Activated naive CD8-positive, alpha-beta T cell (primary cell): ENCODE results near the gene MYO5B.
"Not testable (repeated sequence)": the region's sequence is repeated elsewhere in the genome, so short reads cannot be mapped to it uniquely, and the experiment has no call there.

ENCODE experiments used
- H3K27ac Mint-ChIP-seq: one replicate; pipeline ENCODE4 v1.8.0; 2021; ENCODE audit warnings: mixed read lengths
- H3K27me3 Mint-ChIP-seq: one replicate; pipeline ENCODE4 v1.8.0; 2021; ENCODE audit warnings: mixed read lengths
- H3K36me3 Mint-ChIP-seq: one replicate; pipeline ENCODE4 v1.8.0; 2021; ENCODE audit warnings: mixed read lengths
- H3K4me1 Mint-ChIP-seq: one replicate; pipeline ENCODE4 v1.8.0; 2021; ENCODE audit warnings: low read depth, mixed read lengths
- H3K4me3 Mint-ChIP-seq: one replicate; pipeline ENCODE4 v1.8.0; 2021; ENCODE audit warnings: mild to moderate bottlenecking, mixed read lengths
- H3K9me3 Mint-ChIP-seq: one replicate; pipeline ENCODE4 v1.8.0; 2021; ENCODE audit warnings: low read depth, mixed read lengths

MYO5B gene

DNA sequence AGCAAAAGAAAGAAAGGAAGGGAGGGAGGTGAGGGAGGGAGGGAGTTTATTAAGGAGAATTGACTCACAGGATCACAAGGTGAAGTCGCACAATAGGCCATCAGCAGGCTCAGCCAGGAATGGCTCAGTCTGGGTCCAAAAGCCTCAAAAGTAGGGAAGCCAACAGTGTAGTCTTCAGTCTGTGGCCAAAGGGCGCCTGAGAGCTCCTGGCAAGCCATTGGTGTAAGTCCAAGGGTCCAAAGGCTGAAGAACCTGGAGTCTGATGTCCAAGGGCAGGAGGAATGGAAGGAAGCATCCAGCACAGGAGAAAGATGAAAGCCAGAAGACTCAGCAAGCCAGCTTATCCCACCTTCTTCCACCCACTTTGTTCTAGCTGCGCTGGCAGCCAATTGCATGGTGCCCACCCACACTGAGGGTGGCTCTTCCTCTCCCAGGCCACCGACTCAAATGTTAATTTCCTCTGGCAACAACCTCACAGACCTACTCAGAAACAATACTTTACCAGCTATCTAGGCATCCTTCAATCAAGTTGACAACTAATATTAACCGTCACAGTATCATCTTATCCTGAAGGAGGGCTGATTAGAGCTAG lies 375.8 kb downstream of the MYO5B start:
- H3K36me3 Mint-ChIP-seq: peaks cover 5% of the 10 kb centered on the region
- H3K27me3 Mint-ChIP-seq: no peaks in the 10 kb centered on the region
- H3K27ac Mint-ChIP-seq: peak overlapping the region; percentile 67
- peak overlapping the region; percentile 22 for H3K4me3 Mint-ChIP-seq
- no peaks in the 10 kb centered on the region for H3K9me3 Mint-ChIP-seq
- H3K4me1 Mint-ChIP-seq: peaks cover 67% of the 10 kb centered on the region

DNA sequence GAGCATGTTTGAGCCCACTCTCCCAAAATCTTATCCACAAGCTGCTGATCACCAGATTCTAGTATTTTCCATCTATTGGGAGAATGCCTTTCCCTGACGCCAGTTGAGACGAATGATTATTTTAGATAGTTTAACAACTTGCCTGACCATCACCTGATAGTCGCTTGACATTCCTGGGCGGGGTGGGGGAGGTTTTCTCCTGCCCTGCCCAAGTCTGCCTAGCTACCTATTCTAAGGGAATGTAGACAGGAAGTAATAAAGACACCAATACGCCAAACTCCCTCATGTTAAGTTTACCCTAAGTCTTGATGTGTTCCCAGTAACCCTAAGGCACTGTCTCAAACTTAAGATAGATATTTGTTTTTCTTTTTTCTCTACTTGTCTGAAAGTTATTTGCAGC lies 377.0 kb downstream of the MYO5B start:
- Mint-ChIP-seq H3K36me3 (peaks cover 5% of the 10 kb centered on the region), H3K9me3 (no peaks in the 10 kb centered on the region), H3K4me3 (peak overlapping the region; percentile 11), H3K4me1 (peaks cover 68% of the 10 kb centered on the region), H3K27me3 (no peaks in the 10 kb centered on the region), H3K27ac (peak overlapping the region; percentile 35)

DNA sequence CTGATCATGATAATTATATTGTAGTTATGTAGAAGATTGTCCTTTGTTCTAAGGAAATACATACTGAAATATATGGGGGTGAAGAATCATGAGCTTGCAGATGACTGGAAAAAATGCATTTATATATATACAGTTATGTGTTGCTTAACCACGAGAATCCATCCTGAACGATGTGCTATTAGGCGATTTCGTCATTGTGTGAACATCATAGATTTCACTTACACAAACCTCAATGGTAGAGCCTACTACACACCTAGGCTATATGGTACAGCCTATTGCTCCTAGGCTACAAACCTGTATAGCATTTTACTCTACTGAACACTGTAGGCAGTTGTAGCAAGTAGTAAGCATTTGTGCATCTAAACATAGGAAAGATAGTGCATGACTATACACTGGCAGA lies 379.0 kb downstream of the MYO5B start:
- no peak overlapping the region for H3K27ac Mint-ChIP-seq
- H3K27me3 Mint-ChIP-seq: no peaks in the 10 kb centered on the region

DNA sequence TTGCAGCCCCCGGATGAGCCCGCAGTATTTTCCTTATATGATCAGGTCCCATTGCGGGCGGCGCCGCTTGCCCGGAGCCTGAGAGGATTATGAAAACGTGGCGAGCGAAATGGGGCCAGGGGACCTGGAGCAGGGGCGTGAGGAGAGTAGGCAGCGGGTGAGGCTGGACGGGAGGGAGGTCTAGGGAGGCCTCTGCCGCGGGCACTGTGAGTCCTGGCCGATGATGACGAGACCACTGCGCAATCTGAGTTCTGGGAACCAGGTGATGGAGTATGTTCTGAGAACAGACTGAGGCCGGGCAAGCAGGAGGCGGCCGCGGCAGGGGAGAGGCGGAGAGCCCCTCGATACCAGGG lies 380.8 kb downstream of the MYO5B start:
- Mint-ChIP-seq H3K27me3 (no peaks in the 10 kb centered on the region), H3K36me3 (peaks cover 14% of the 10 kb centered on the region), H3K9me3 (peaks cover 12% of the 10 kb centered on the region), H3K4me3 (peak overlapping the region; percentile 98), H3K4me1 (peaks cover 56% of the 10 kb centered on the region), H3K27ac (peak overlapping the region; percentile 97)

More for the DNA sequence above, 379.0 kb downstream of the MYO5B start:
- peaks cover 73% of the 10 kb centered on the region for H3K4me1 Mint-ChIP-seq
- H3K9me3 Mint-ChIP-seq: no peaks in the 10 kb centered on the region
- H3K36me3 Mint-ChIP-seq: peaks cover 3% of the 10 kb centered on the region
- peak overlapping the region; percentile 68 for H3K4me3 Mint-ChIP-seq

DNA sequence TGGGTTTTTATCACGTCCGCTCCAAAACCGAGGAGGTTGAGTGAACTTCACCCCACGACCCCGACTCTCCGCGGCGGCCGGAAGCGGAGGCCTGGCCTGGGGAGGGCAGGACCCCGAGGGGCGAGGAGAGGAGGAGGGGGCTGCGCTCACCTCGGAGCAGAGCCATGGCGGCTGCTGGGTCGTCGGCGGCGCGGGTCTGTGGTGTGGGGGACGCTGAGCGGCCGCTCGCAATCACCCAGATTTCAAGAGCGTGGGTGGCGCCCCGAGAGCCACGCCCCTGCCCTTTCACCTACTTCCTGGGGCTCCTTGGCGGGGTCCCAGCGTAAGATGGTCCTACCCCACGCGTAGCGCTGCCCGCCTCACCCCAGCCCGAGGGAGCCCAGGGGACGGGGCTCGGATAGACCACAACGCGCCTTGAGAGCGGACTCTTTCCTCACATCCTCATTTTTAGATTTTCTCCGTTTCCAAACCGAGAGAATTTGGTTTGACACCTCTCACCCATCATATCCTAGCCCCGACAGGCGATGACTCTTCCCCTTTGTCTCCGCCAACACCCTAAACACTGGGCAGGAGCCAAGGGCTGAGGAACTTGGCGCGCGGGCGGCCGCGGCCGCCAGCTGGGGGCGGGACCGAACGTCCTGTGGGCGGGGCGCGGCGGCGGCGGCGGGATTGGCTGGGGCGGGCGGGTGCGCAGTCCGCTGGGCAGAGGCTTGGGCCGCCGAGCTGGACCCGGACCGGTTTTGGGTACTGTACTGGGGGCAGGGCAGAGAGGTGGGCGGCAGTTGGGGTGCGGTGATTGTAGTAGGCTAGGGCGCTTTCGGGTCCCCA lies 381.4 kb downstream of the MYO5B start, which contains the start of gene ACAA2:
Gene ACAA2 (minus strand): TSS at position 215 of the 828 bp plus-strand sequence. CDS start 49 bp downstream, at position 166.
- H3K36me3 Mint-ChIP-seq: peaks cover 16% of the 10 kb centered on the region

DNA sequence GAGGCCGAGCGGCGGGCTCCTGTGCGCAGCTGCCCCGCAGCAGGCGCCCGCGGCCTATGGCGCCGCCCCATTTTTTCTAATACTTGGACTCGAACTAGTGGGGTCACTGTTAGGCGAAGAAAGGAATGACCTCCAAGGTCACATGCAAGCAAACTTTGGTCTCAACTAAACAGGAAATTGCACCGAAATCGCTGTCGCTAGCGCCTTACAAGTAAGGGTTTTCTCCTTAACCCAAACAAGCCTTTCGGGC lies 382.0 kb downstream of the MYO5B start:
- Mint-ChIP-seq H3K27ac (peak overlapping the region; percentile 97), H3K4me1 (peaks cover 48% of the 10 kb centered on the region), H3K9me3 (peaks cover 12% of the 10 kb centered on the region), H3K27me3 (no peaks in the 10 kb centered on the region), H3K4me3 (peak overlapping the region; percentile 98), H3K36me3 (peaks cover 19% of the 10 kb centered on the region)

More for the DNA sequence above, 381.4 kb downstream of the MYO5B start, which contains the start of gene ACAA2:
- H3K4me3 Mint-ChIP-seq: peak within 1 kb of the TSS; percentile 98
- H3K9me3 Mint-ChIP-seq: peaks cover 12% of the 10 kb centered on the region
- H3K27me3 Mint-ChIP-seq: no peaks in the 10 kb centered on the region
- peak within 1 kb of the TSS; percentile 97 for H3K27ac Mint-ChIP-seq
- peaks cover 53% of the 10 kb centered on the region for H3K4me1 Mint-ChIP-seq

DNA sequence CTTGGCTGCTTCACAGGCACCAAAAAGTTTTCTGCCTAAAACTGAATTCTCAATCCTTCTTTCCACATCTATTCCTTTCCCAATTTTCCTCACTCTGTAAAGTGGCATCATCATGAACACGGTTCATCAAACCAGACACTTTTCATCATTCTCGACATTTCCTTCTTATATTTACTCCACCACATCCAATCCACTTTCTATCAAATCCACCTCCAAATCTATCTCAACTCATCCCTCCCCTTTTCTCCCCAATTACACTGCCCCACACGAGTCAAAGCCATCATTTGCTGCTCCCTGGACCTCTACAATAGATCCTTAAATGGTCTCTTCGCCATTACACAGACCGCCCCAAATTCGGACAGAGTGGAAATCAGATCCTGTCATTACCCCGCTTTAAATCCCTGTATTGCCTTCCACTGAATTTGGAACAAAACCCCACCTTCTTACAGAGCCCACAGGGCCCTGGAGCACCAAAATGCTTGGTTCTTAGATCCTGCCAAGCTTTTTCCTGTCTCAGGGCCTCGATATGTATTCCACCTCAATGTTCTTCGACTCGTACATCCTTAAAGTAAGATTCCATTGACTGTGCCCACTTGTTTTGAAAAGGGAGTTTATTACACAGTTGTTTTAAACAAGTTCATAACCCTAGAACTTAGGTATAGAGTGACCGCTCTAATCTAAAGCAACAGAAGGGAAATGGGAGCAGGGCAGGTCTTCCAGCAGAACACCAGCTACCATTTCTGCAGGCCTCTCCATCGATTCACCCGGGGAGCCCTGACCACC lies 382.5 kb downstream of the MYO5B start:
- H3K36me3 Mint-ChIP-seq: peaks cover 17% of the 10 kb centered on the region
- peak overlapping the region; percentile 97 for H3K27ac Mint-ChIP-seq
- H3K27me3 Mint-ChIP-seq: no peaks in the 10 kb centered on the region
- H3K9me3 Mint-ChIP-seq: peaks cover 12% of the 10 kb centered on the region
- H3K4me3 Mint-ChIP-seq: peak overlapping the region; percentile 98
- H3K4me1 Mint-ChIP-seq: peaks cover 43% of the 10 kb centered on the region

DNA sequence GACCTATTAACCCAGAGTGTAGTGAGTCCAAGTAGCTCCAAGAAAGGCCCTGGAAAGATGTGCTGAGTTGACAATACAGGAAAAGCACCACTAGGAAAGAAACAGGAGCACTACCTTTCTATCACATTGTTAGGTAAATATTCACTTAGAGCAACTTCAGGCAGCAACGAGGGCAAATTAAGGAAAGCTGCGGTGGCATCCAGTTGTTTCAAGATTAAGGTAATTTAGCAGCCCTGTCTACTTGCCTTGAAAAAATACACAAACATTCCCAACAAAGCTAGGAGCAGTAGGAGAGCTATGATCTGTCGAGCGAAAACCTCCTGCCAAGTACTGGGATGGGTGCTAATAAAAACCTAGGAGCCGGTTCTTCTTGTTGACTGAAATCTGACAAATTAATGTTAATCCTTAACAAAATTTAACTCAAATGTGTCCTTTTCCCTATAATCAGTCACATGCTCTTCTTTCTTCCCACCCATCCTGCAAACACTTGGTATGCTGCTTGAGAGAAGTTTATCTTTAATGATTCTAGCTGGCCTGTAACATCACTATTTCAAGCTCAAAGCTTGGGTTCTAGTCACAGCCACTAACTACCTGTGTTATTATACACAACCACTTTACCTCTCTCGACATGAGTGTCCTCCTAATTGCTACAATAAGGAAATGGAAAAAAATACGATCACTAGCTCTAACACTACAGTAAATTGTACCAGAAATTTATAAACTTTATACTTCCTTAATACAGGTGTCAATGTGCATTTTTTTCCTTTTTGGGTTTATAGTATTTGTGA lies 383.6 kb downstream of the MYO5B start:
- peak overlapping the region; percentile 98 for H3K4me3 Mint-ChIP-seq
- H3K4me1 Mint-ChIP-seq: peaks cover 41% of the 10 kb centered on the region
- H3K36me3 Mint-ChIP-seq: peaks cover 17% of the 10 kb centered on the region
- peaks cover 12% of the 10 kb centered on the region for H3K9me3 Mint-ChIP-seq
- no peaks in the 10 kb centered on the region for H3K27me3 Mint-ChIP-seq
- H3K27ac Mint-ChIP-seq: no peak overlapping the region

DNA sequence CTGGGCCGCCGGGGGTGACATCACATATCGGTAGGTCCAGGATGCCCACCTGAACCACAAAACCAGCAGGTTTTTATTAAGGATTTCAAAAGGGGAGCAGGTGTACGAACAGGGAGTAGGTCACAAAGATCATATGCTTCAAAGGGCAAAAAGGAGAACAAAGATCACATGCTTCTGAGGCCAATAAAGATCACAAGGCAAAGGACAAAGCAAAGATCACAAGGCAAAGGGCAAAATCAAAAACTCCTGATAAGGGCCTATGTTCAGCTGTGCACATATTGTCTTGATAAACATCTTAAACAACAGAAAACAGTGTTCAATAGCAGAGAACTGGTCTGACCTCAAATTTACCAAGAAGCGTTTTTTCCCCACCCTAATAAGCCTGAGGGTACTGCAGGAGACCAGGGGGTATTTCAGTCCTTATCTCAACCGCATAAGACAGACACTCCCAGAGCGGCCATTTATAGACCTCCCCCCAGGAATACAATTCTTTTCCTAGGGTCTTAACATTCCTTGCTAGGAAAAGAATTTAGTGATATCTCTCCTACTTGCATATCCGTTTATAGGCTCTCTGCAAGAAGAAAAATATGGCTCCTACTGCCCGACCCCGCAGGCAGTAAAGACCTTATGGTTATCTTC lies 386.3 kb downstream of the MYO5B start:
- not testable (repeated sequence) for H3K27me3 Mint-ChIP-seq, H3K4me3 Mint-ChIP-seq, H3K27ac Mint-ChIP-seq
- Mint-ChIP-seq H3K4me1 (peaks cover 38% of the 10 kb centered on the region), H3K36me3 (peaks cover 17% of the 10 kb centered on the region), H3K9me3 (peaks cover 12% of the 10 kb centered on the region)

DNA sequence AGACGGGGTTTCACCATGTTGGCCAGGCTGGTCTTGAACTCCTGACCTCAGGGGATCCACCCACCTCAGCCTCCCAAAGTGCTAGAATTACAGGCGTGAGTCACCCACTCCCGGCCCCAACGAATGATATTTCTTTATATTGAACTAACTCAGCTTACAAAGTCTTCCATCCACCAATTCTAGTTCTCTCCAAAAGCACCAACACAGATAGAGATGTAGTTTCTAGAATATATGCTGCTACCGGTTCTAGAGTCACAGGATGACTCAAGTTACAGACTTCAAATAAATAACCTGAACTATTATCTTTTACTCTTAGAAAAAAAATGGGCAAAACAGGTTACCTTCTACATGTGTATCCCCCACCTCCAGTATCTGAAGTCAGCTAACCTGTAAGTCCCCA lies 390.9 kb downstream of the MYO5B start:
- H3K4me3 Mint-ChIP-seq: no peak overlapping the region
- no peak overlapping the region for H3K27ac Mint-ChIP-seq
- peaks cover 12% of the 10 kb centered on the region for H3K36me3 Mint-ChIP-seq
- H3K27me3 Mint-ChIP-seq: no peaks in the 10 kb centered on the region
- peaks cover 18% of the 10 kb centered on the region for H3K4me1 Mint-ChIP-seq
- no peaks in the 10 kb centered on the region for H3K9me3 Mint-ChIP-seq

DNA sequence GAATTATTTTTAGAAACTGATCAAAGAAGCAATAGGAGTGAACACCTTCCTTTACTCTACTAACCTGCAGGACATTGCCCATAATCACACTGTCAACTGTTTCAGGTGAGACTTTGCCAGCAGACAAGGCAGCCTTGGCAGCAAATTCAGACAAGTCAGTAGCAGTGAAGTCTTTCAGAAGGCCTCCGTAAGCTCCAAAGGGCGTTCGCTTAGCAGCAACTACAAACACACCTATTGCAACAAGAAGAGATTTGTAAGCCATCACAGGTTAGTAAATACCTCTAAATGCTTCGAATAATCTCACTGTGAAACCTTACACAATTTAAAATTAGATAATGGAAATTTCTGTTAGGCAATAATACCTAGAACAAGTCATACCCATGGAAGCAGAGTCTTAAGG lies 392.3 kb downstream of the MYO5B start:
- peaks cover 6% of the 10 kb centered on the region for H3K36me3 Mint-ChIP-seq
- peaks cover 18% of the 10 kb centered on the region for H3K4me1 Mint-ChIP-seq
- no peaks in the 10 kb centered on the region for H3K9me3 Mint-ChIP-seq
- H3K27ac Mint-ChIP-seq: no peak overlapping the region
- no peaks in the 10 kb centered on the region for H3K27me3 Mint-ChIP-seq
- no peak overlapping the region for H3K4me3 Mint-ChIP-seq

DNA sequence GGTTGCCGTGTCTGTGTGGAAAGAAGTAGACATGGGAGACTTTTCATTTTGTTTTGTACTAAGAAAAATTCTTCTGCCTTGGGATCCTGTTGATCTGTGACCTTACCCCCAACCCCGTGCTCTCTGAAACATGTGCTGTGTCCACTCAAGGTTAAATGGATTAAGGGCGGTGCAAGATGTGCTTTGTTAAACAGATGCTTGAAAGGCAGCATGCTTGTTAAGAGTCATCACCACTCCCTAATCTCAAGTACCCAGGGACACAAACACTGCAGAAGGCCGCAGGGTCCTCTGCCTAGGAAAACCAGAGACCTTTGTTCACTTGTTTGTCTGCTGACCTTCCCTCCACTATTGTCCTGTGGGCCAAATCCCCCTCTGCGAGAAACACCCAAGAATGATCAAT lies 394.5 kb downstream of the MYO5B start:
- H3K9me3 Mint-ChIP-seq, H3K27ac Mint-ChIP-seq, H3K4me3 Mint-ChIP-seq, H3K36me3 Mint-ChIP-seq, H3K27me3 Mint-ChIP-seq: not testable (repeated sequence)
- peaks cover 17% of the 10 kb centered on the region for H3K4me1 Mint-ChIP-seq

DNA sequence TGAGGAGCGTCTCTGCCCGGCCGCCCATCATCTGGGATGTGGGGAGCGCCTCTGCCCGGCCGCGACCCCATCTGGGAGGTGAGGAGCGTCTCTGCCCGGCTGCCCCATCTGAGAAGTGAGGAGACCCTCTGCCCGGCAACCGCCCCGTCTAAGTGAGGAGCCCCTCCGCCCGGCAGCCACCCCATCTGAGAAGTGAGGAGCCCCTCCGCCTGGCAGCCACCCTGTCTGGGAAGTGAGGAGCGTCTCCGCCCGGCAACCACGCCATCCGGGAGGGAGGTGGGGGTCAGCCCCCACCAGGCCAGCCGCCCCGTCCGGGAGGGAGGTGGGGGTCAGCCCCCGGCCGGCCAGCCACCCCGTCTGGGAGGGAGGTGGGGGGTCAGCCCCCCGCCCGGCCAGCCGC lies 395.1 kb downstream of the MYO5B start:
- H3K4me3 Mint-ChIP-seq, H3K36me3 Mint-ChIP-seq, H3K27me3 Mint-ChIP-seq, H3K9me3 Mint-ChIP-seq, H3K27ac Mint-ChIP-seq: not testable (repeated sequence)
- H3K4me1 Mint-ChIP-seq: peaks cover 16% of the 10 kb centered on the region

DNA sequence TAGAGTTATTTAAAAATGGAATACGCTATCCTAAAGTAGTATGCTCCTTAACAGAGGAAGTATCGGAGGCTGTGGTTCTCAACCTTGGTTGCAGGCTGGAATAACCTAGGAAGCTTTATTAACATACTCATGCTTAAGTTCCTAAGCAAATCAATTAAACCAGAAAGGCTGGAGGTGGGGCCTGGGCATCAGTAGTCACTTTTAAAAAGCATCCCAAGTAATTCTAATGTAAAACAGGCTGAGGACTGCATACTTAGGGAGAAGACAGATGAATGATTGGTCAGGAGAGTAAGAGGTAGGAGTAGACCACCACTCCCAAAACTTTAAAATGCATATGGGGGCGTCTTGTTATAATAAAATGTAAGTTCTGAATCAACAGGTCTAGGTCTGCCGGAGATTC lies 396.9 kb downstream of the MYO5B start:
- Mint-ChIP-seq H3K27ac (no peak overlapping the region), H3K4me1 (peaks cover 9% of the 10 kb centered on the region), H3K27me3 (no peaks in the 10 kb centered on the region), H3K4me3 (no peak overlapping the region), H3K9me3 (no peaks in the 10 kb centered on the region), H3K36me3 (peaks cover 8% of the 10 kb centered on the region)
